ENCODE measurements around the gene MARCHF6.

- TF ChIP-seq POLR2AphosphoS5 (IDR thresholded peaks at IDR 0.05; ENCODE audit: low read depth, low read length) (no peak), SIN3A (IDR thresholded peaks at IDR 0.05; ENCODE audit: borderline replicate concordance, insufficient read depth, low read length) (no peak)
These were observed 20.8 kb downstream of the MARCHF6 start for GRCh38 chr5:10374046-10375022.
